Upper lobe of left lung (tissue), 4 donors: ENCODE results near the gene SPAG16.

Experiments used
- EP300 ChIP-seq, 4 donors: sonication (generic); formaldehyde crosslinking; IDR thresholded peaks; one replicate each; pipeline ENCODE4 v1.5.1; 2017; ENCODE audit warnings: antibody characterized with exemption in 4 of 4, control low read depth in 2 of 4
- POLR2AphosphoS5 ChIP-seq, 2 donors: sonication (generic); formaldehyde crosslinking; IDR thresholded peaks; one replicate each; pipeline ENCODE4 v1.5.1; 2017; ENCODE audit warnings: antibody characterized with exemption in 2 of 2
- TF ChIP-seq, protein P1 (sequence below), 6 experiments: fragments of 450-650 bp in 4 of 6; fragments of 200-600 bp in 2 of 6; sonication (generic) in 2 of 6; IDR thresholded peaks; one replicate each; pipeline ENCODE4 v1.5.1; 2016 to 2019; ENCODE audit warnings: antibody characterized with exemption in 6 of 6

DNA sequence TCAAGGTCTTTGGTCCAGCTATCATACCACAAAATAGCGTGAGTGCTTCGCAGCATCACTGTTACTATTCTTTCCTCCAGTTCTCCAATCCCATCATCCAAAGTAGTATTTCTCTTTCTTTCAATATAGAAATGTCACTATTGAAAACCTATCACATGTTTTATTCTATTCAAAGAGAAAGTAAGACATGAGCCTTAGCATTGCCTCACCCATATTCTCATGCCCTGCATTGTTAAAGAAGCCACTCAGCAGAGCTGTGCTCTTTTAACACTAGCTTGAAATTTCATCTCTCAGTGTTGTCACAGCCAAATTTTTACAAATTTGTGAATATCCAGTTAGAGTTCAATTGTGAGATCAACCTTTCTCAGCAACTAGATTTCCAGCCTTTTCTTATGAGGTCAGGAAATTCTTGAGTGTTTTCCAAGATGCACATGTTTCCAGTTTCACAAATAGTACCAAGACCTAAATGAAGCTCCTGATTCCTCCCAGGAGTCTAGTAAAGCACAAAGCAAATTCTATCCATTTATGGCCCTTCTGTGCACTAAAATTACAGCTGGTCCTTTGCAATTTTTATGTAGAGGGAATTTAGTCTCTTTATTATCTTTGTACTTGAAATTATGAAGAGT is 343.7 kb downstream of the SPAG16 start:
- TF ChIP-seq, protein P1, sequence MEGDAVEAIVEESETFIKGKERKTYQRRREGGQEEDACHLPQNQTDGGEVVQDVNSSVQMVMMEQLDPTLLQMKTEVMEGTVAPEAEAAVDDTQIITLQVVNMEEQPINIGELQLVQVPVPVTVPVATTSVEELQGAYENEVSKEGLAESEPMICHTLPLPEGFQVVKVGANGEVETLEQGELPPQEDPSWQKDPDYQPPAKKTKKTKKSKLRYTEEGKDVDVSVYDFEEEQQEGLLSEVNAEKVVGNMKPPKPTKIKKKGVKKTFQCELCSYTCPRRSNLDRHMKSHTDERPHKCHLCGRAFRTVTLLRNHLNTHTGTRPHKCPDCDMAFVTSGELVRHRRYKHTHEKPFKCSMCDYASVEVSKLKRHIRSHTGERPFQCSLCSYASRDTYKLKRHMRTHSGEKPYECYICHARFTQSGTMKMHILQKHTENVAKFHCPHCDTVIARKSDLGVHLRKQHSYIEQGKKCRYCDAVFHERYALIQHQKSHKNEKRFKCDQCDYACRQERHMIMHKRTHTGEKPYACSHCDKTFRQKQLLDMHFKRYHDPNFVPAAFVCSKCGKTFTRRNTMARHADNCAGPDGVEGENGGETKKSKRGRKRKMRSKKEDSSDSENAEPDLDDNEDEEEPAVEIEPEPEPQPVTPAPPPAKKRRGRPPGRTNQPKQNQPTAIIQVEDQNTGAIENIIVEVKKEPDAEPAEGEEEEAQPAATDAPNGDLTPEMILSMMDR (IDR thresholded peaks at IDR 0.05), result no peak
- TF ChIP-seq POLR2AphosphoS5 (IDR thresholded peaks at IDR 0.05) (no peak), EP300 (IDR thresholded peaks at IDR 0.05) (no peak)
